ENCODE measurements around the gene CYP11A1. TPM values are rescaled to one million over a fixed set of nuclear protein-coding genes. Genes with fewer than 3 reads are reported as not detected.

The CYP11A1 gene
- total RNA-seq, 6 donors from 2014 or later = 0.91 to 8.4 (median 1.1) TPM; not detected in 1

GRCh38 chr15:74396445-74397238, 29.2 kb upstream of the CYP11A1 start:
- Histone ChIP-seq H3K27me3 (no peaks in the 10 kb centered on the region), H3K4me3 (no peak overlapping the region), H3K9me3 (no peaks in the 10 kb centered on the region), H3K4me1 (peaks cover 0 to 2% (median 0%) of the 10 kb centered on the region in 4 donors), H3K36me3 (no peaks in the 10 kb centered on the region), H3K27ac (no peak overlapping the region)
- DNase-seq = no peak
- ATAC-seq (ENCODE audit: low FRiP score in 2 of 2) = no peak
- TF ChIP-seq EP300 (IDR thresholded peaks at IDR 0.05) (no peak), POLR2A (IDR thresholded peaks at IDR 0.05) (no peak), POLR2AphosphoS5 (IDR thresholded peaks at IDR 0.05) (no peak), CTCF (IDR thresholded peaks at IDR 0.05) (no peak)
- WGBS, 2 donors = 67 to 74% methylated on average over 7 to 9 of the region's 9 CpGs

GRCh38 chr15:74396146-74396438, 28.6 kb upstream of the CYP11A1 start:
- Histone ChIP-seq H3K9me3 (no peaks in the 10 kb centered on the region), H3K27me3 (no peaks in the 10 kb centered on the region), H3K4me1 (peaks cover 0 to 2% (median 0%) of the 10 kb centered on the region in 4 donors), H3K36me3 (no peaks in the 10 kb centered on the region), H3K4me3 (no peak overlapping the region), H3K27ac (no peak overlapping the region)
- WGBS, 2 donors = 82 to 95% methylated on average over 4 to 10 of the region's 10 CpGs
- no peak for TF ChIP-seq POLR2AphosphoS5 (IDR thresholded peaks at IDR 0.05)
- no peak for TF ChIP-seq POLR2A (IDR thresholded peaks at IDR 0.05)
- TF ChIP-seq CTCF (IDR thresholded peaks at IDR 0.05) = no peak
- TF ChIP-seq EP300 (IDR thresholded peaks at IDR 0.05) = no peak
- no peak for ATAC-seq (ENCODE audit: low FRiP score in 2 of 2)
- DNase-seq = no peak

GRCh38 chr15:74395319-74396145, 28.1 kb upstream of the CYP11A1 start:
- Histone ChIP-seq H3K36me3 (no peaks in the 10 kb centered on the region), H3K9me3 (no peaks in the 10 kb centered on the region), H3K27me3 (no peaks in the 10 kb centered on the region), H3K4me1 (no peaks in the 10 kb centered on the region), H3K4me3 (no peak overlapping the region), H3K27ac (no peak overlapping the region)
- TF ChIP-seq POLR2AphosphoS5 (IDR thresholded peaks at IDR 0.05) = no peak
- TF ChIP-seq POLR2A (IDR thresholded peaks at IDR 0.05) = no peak
- no peak for TF ChIP-seq CTCF (IDR thresholded peaks at IDR 0.05)
- TF ChIP-seq EP300 (IDR thresholded peaks at IDR 0.05) = no peak
- WGBS, 2 donors = 94% methylated on average over 5 to 16 of the region's 17 CpGs
- DNase-seq (peak in 1 of 2 donors; percentile 59), ATAC-seq (ENCODE audit: low FRiP score in 2 of 2) (no peak)

GRCh38 chr15:74394090-74394846, 26.8 kb upstream of the CYP11A1 start:
- DNase-seq (no peak), ATAC-seq (ENCODE audit: low FRiP score in 2 of 2) (no peak)
- TF ChIP-seq POLR2AphosphoS5 (IDR thresholded peaks at IDR 0.05) = no peak
- TF ChIP-seq EP300 (IDR thresholded peaks at IDR 0.05) = no peak
- no peak for TF ChIP-seq CTCF (IDR thresholded peaks at IDR 0.05)
- no peak for TF ChIP-seq POLR2A (IDR thresholded peaks at IDR 0.05)
- Histone ChIP-seq H3K27me3 (no peaks in the 10 kb centered on the region), H3K9me3 (no peaks in the 10 kb centered on the region), H3K4me3 (no peak overlapping the region), H3K4me1 (peaks cover 0 to 8% (median 2%) of the 10 kb centered on the region in 4 donors), H3K36me3 (no peaks in the 10 kb centered on the region), H3K27ac (no peak overlapping the region)
- 89 to 93% methylated on average over 11 of the region's 11 CpGs for WGBS, 2 donors

All from upper lobe of left lung (tissue), 6 donors.